ENCODE data around the gene GAB4. TPM values are rescaled to one million over a fixed set of nuclear protein-coding genes. Genes with fewer than 3 reads are reported as not detected.

The GAB4 gene
- total RNA-seq, 1 experiment from 2014 or later, result not detected

DNA sequence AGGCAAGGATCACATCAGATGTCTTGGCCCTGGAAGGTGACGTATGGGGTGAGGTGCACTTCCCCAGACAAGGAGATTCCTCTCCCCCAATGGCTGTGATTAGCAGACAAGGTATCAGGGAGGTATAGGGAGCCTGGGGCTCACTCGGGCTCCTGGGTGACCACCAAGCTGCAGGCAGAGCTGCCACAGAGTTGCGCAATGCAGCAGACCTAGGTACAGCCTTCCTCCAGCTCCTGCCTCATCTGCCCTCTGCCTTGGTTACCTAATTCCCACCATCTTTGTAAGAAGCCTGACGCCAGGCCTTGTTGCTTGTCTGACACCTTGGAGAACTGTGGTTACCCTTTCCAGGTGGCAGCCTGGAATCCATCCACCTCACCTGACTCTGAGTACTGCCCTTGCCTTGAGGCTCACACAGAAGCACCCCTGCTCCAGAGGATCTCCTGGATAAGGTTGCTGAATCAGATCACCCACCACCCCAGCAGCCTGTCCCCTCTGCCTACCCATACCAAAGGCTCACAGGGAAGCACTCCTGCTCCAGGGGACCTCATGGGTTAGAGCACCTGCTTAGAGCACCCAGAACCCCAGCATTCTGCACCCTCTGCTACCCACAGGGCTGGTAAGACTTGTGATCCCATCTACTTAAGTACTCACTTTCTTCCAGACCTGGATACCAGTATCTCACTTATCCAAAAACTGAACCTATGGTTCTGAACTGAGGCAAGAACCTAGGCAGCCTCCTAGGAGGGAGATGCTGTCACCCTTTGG, 40.4 kb downstream of the GAB4 start:
- no peak overlapping the region for H3K27ac ChIP-seq (ENCODE audit: insufficient read length, low read depth, low read length)
- no peak overlapping the region for H3K14ac ChIP-seq (ENCODE audit: insufficient read depth, low read length)
- no peak overlapping the region for H4K5ac ChIP-seq (ENCODE audit: insufficient read length, low read depth, low read length)
- H3K4me2 ChIP-seq (ENCODE audit: insufficient read depth, insufficient read length, low read length), result no peak overlapping the region
- no peaks in the 10 kb centered on the region for H4K20me1 ChIP-seq (ENCODE audit: control insufficient read depth, insufficient read depth, insufficient read length)
- H3K79me1 ChIP-seq (ENCODE audit: insufficient read depth, low read depth, low read length, poor library complexity, severe bottlenecking), result no peaks in the 10 kb centered on the region
- no peaks in the 10 kb centered on the region for H3K79me2 ChIP-seq (ENCODE audit: insufficient read depth, low read length)
- Mint-ChIP-seq H3K27me3 (ENCODE audit: low read depth) (peaks cover 24% of the 10 kb centered on the region), H3K4me1 (no peaks in the 10 kb centered on the region), H3K36me3 (ENCODE audit: insufficient read depth in 1 of 3, low read depth in 3 of 3) (peaks cover 0 to 11% (median 10%) of the 10 kb centered on the region in 3 experiments; a peak in 5 of 7 replicates), H3K4me3 (no peak overlapping the region), H3K27ac (no peak overlapping the region), H3K9me3 (peaks cover 95 to 100% of the 10 kb centered on the region in 2 experiments)
- no peak overlapping the region for H3K18ac ChIP-seq (ENCODE audit: insufficient read length, low read depth, low read length)
- TF ChIP-seq, protein P1, sequence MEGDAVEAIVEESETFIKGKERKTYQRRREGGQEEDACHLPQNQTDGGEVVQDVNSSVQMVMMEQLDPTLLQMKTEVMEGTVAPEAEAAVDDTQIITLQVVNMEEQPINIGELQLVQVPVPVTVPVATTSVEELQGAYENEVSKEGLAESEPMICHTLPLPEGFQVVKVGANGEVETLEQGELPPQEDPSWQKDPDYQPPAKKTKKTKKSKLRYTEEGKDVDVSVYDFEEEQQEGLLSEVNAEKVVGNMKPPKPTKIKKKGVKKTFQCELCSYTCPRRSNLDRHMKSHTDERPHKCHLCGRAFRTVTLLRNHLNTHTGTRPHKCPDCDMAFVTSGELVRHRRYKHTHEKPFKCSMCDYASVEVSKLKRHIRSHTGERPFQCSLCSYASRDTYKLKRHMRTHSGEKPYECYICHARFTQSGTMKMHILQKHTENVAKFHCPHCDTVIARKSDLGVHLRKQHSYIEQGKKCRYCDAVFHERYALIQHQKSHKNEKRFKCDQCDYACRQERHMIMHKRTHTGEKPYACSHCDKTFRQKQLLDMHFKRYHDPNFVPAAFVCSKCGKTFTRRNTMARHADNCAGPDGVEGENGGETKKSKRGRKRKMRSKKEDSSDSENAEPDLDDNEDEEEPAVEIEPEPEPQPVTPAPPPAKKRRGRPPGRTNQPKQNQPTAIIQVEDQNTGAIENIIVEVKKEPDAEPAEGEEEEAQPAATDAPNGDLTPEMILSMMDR (conservative IDR thresholded peaks at IDR 0.05), result no peak
- no peaks in the 10 kb centered on the region for H3K4me1 ChIP-seq (ENCODE audit: insufficient read depth, low read length)
- H2AFZ ChIP-seq (ENCODE audit: low read length), result no peak overlapping the region
- no peak overlapping the region for H4K8ac ChIP-seq (replicated peaks; ENCODE audit: insufficient read length, low read depth, low read length)
- H4K91ac ChIP-seq (ENCODE audit: insufficient read length, low read depth, low read length), result no peak overlapping the region
- no peaks in the 10 kb centered on the region for H3K9me3 ChIP-seq (ENCODE audit: control insufficient read depth, low read depth, low read length)
- no peak overlapping the region for H3K23ac ChIP-seq (ENCODE audit: insufficient read length, low read depth, low read length)
- no peak overlapping the region for H2BK20ac ChIP-seq (ENCODE audit: low read depth, low read length, poor library complexity, severe bottlenecking)
- no peak overlapping the region for H2BK15ac ChIP-seq (ENCODE audit: low read depth, low read length)
- no peak overlapping the region for H2AK5ac ChIP-seq (ENCODE audit: insufficient read length, low read length)
- H3K27me3 ChIP-seq (ENCODE audit: insufficient read depth, low read length), result no peaks in the 10 kb centered on the region
- H3K23me2 ChIP-seq (ENCODE audit: insufficient read length, low read depth, low read length, poor library complexity, severe bottlenecking), result no peaks in the 10 kb centered on the region
- H3K4ac ChIP-seq (ENCODE audit: low read depth, low read length), result no peak overlapping the region
- H2BK5ac ChIP-seq (ENCODE audit: insufficient read length, low read length), result no peak overlapping the region
- no peak overlapping the region for H3T11ph ChIP-seq (ENCODE audit: low read length)
- no peak overlapping the region for H3K9ac ChIP-seq (ENCODE audit: extremely low read depth, insufficient read length, low read length)
- H3K56ac ChIP-seq (ENCODE audit: insufficient read length, low read depth, low read length), result no peak overlapping the region
- no peak overlapping the region for H2BK12ac ChIP-seq (ENCODE audit: insufficient read length, low read depth, low read length)
- no peak for DNase-seq
- no CpG with 5 or more reads among the region's 4 CpGs for WGBS (ENCODE audit: extremely low coverage, insufficient read length, low lambda C conversion rate)
- H2BK120ac ChIP-seq (ENCODE audit: low read depth, low read length, poor library complexity, severe bottlenecking), result no peak overlapping the region

All from H9 (cell line).